GM13976 (cell line): ENCODE measurements around the gene NR1H4.

ENCODE experiments used
- DNase-seq: peaks from one replicate; pipeline ENCODE4 v3.0.0; 2012; ENCODE audit warnings: low spot score
- CTCF ChIP-seq: IDR thresholded peaks from 2 replicates; pipeline ENCODE4 v1.5.1; 2012; ENCODE audit warnings: borderline replicate concordance, mild to moderate bottlenecking; ENCODE audit not compliant: insufficient read depth; ENCODE audit errors: extremely low read depth, missing control alignments, control extremely low read depth
- in situ Hi-C: fragments of 300-500 bp; cut with MboI; formaldehyde crosslinking; loops from one replicate; pipeline ENCODE4 v1.12.0; 2022; ENCODE audit warnings: low sequenced_read_pairs, mixed read lengths, inconsistent platforms; ENCODE audit not compliant: unreplicated experiment

The NR1H4 gene

GRCh38 chr12:100448656-100449055, 25.0 kb upstream of the NR1H4 start:
- in situ Hi-C loops = no loop called here
- no peak for DNase-seq
- no peak for TF ChIP-seq CTCF

GRCh38 chr12:100450735-100451134, 22.9 kb upstream of the NR1H4 start:
- in situ Hi-C loops = no loop called here
- DNase-seq = no peak
- no peak for TF ChIP-seq CTCF

- no peak for TF ChIP-seq CTCF
- in situ Hi-C loops = no loop called here
- DNase-seq = no peak
Observed at GRCh38 chr12:100453951-100454350, 19.7 kb upstream of the NR1H4 start.

DNA sequence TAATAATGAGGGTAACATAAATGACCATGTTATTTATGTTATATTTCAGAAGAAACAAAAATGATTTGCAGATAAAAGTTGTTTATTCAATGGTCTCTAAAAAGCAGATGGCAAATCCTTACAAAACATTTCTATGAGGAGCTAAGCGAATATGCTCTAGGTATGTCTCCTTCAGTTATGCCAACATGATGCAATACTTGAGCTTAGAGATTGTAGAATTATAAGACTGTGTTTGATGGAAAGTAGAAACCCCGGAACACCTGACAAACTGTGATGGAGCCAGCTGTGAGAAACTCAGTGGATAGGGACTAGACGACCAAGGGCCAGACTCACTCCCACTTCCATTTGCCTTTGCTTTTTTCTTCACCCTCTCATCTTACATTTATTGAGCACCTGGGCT, 17.8 kb upstream of the NR1H4 start:
- no peak for TF ChIP-seq CTCF
- in situ Hi-C loops = no loop called here
- DNase-seq = no peak

GRCh38 chr12:100458191-100458590, 15.5 kb upstream of the NR1H4 start:
- in situ Hi-C loops = no loop called here
- DNase-seq = no peak

GRCh38 chr12:100460702-100461101, 13.0 kb upstream of the NR1H4 start:
- in situ Hi-C loops = no loop called here
- DNase-seq = no peak
- TF ChIP-seq CTCF = no peak

More at GRCh38 chr12:100458191-100458590, 15.5 kb upstream of the NR1H4 start:
- TF ChIP-seq CTCF = no peak

DNA sequence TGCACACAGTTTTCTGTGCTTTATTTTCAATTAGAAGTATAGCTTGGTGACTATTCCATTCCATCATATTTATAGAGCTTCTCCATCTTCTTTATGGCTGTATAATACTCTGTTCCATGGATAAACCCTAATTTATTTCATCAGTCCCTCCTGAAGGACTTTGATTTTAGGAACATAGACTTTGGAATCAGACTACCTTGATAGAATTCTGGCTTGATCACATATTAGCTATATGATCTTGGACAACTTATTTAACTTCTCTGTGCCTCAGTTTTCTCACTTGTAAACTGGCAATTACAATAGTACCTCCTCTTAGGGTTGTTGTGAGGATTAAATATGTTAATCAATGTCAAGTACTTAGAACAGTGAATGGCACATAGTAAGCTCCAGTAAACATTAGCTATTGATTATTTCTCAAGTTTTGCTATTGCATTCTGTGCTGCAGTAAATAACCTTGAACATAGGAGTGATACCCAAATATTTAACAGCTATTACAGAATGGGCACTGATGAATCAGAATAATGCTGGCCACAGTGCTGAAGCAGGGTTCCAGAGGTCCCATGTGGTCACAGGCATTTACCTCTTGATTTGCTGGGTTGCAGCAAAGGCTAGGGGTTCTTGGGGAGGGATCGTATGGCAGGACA, 12.2 kb upstream of the NR1H4 start:
- TF ChIP-seq CTCF = no peak
- in situ Hi-C loops = no loop called here
- no peak for DNase-seq
